Duodenal mucosa (tissue), 2 donors: ENCODE data around the gene FAAH.
"Not testable (repeated sequence)": the region's sequence is repeated elsewhere in the genome, so short reads cannot be mapped to it uniquely, and the experiment has no call there.

ENCODE experiments used
- H3K27ac ChIP-seq: one replicate; pipeline ENCODE4 v1.7.0; 2013; ENCODE audit warnings: low read depth, low read length
- H3K27me3 ChIP-seq, 2 donors: one replicate each; pipeline ENCODE4 v1.7.0; 2013; ENCODE audit warnings: low read length in 2 of 2, control low read depth in 1 of 2; ENCODE audit not compliant: insufficient read depth in 2 of 2, control insufficient read depth in 1 of 2
- H3K36me3 ChIP-seq, 2 donors: one replicate each; pipeline ENCODE4 v1.7.0; 2013; ENCODE audit warnings: low read length in 2 of 2, control low read depth in 1 of 2; ENCODE audit not compliant: insufficient read depth in 2 of 2, control insufficient read depth in 1 of 2
- H3K4me1 ChIP-seq, 2 donors: one replicate each; pipeline ENCODE4 v1.7.0; 2013; ENCODE audit warnings: low read length in 2 of 2, control low read depth in 1 of 2; ENCODE audit not compliant: insufficient read depth in 2 of 2, control insufficient read depth in 1 of 2
- H3K4me3 ChIP-seq, 2 donors: one replicate each; pipeline ENCODE4 v1.7.0; 2013; ENCODE audit warnings: low read length in 2 of 2, low read depth in 1 of 2
- H3K9ac ChIP-seq, 2 donors: one replicate each; pipeline ENCODE4 v1.7.0; 2013; ENCODE audit warnings: low read length in 2 of 2, low read depth in 1 of 2
- H3K9me3 ChIP-seq, 2 donors: one replicate each; pipeline ENCODE4 v1.7.0; 2013; ENCODE audit warnings: low read length in 2 of 2, control low read depth in 1 of 2; ENCODE audit not compliant: control insufficient read depth in 1 of 2

Gene FAAH

DNA sequence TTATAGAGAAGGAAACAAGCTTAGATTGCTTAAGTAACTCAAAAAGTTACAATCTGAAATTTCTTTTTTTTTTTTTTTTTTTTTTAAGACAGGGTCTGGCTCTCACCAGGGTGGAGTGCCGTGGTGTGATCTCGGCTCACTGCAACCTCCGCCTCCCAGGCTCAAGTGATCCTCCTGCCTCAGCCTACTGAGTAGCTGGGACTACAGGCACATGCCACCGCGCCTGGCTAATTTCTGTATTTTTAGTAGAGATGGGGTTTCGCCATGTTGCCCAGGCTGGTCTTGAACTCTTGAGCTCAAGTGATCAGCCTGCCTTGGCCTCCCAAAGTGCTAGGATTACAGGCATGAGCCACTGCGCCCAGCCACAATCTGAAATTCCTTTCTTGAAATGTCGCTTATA lies 26.4 kb upstream of the FAAH start:
- H3K9ac ChIP-seq, H3K4me3 ChIP-seq, H3K4me1 ChIP-seq, H3K27ac ChIP-seq, H3K9me3 ChIP-seq, H3K27me3 ChIP-seq: not testable (repeated sequence)
- H3K36me3 ChIP-seq: peaks cover 0 to 28% of the 10 kb centered on the region in 2 donors

DNA sequence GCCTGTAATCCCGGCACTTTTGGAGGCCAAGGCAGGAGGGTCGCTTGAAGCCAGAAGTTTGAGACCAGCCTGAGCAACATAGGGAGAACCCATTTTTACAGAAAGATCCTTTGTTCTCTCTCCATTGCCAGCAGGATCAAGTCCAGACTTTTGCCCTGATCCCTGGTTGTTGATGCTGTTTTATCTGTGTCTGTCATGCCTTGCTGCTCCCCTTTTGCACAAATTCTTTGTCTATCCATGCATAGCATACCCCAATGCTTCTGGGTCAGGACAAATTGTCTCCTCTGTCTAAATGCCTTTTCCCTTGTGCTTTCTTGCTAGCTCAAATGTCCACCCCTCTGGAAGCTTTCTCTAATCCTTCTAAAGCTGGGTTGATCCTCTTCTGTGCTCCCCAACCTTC lies 25.3 kb upstream of the FAAH start:
- Histone ChIP-seq H3K27ac (no peak overlapping the region), H3K9ac (no peak overlapping the region), H3K4me3 (no peak overlapping the region), H3K9me3 (no peaks in the 10 kb centered on the region), H3K27me3 (no peaks in the 10 kb centered on the region), H3K36me3 (peaks cover 0 to 19% of the 10 kb centered on the region in 2 donors), H3K4me1 (peaks cover 0 to 7% of the 10 kb centered on the region in 2 donors)

DNA sequence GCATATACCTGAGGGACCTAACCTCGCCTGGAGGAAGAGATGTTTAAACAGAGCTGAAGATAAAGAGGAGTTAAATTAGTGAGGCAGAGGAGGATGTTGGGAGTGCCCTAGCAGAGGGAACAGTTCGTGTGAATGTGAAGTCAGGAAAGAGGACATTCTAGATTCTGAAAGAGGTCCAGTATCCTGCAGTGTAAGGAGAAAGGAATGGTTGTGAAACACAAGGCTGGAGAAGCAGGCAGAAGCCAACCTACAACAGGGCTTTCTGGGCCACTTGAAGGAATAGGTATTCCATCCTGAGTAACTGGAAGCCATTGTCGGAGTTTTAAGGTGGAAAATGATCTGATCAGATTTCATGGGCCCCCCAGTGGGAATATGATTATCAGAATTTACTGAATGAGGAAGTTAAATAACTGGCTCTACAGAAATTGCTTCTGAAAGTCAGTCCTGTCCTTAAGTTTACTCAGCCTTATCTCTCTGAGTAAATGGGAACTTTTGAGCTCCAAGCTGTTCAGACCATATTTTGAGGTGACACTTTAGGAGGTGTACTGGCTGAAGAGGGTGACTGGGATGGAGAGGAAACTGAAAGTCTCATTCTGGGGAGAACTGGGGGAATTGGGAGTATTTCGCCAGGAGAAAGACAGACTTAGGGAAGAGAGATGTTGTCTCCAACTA lies 24.4 kb upstream of the FAAH start:
- H3K9ac ChIP-seq: no peak overlapping the region

DNA sequence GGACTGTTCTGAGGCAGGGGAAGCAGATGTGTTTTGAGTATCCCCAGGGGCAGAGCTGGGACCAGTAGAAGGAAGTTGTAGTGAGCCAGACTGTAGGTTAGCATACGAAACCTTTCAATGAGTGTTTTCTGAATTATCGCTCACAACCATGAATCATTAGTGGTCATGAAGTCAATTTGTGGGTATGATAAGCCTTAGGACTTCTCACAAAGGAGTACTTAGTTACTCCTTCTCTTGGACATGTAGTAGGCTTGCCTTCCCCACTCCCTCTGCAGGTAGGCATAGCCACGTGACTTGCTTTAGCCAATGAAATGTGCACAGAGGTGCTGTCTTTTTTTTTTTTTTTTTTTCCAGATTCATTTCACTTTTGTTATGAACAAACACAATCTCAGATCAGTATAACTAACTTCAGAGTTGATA lies 23.9 kb upstream of the FAAH start:
- H3K4me3 ChIP-seq: peak overlapping the region in 1 of 2 donors; percentile 16
- H3K9ac ChIP-seq: no peak overlapping the region

More for the DNA sequence above, 24.4 kb upstream of the FAAH start:
- peak overlapping the region in 1 of 2 donors; percentile 16 for H3K4me3 ChIP-seq
- H3K36me3 ChIP-seq: peaks cover 0 to 16% of the 10 kb centered on the region in 2 donors
- H3K9me3 ChIP-seq: no peaks in the 10 kb centered on the region
- H3K27ac ChIP-seq: no peak overlapping the region
- H3K4me1 ChIP-seq: peaks cover 0 to 7% of the 10 kb centered on the region in 2 donors
- H3K27me3 ChIP-seq: no peaks in the 10 kb centered on the region

DNA sequence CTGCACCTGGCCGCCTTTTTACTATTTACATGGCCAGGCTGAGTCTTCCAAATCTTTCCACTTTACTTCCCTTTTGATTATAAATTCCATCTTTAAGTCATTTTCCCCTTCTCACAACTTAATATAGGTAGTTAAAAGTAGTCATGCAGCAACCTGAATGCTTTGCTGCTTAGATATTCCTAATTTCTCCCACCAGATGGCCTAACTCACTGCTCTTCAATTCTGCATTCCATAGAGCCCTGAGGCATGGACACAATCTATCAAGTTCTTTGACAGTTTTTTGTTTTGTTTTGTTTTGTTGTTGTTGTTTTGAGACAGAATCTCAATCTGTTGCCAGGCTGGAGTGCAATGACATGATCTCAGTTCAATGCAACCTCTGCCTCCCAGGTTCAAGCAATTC lies 21.7 kb upstream of the FAAH start:
- Histone ChIP-seq H3K36me3 (peaks cover 0 to 9% of the 10 kb centered on the region in 2 donors), H3K27ac (no peak overlapping the region), H3K9me3 (no peaks in the 10 kb centered on the region), H3K4me1 (peaks cover 0 to 7% of the 10 kb centered on the region in 2 donors), H3K4me3 (no peak overlapping the region), H3K27me3 (no peaks in the 10 kb centered on the region), H3K9ac (no peak overlapping the region)

More for the DNA sequence above, 23.9 kb upstream of the FAAH start:
- Histone ChIP-seq H3K36me3 (peaks cover 0 to 16% of the 10 kb centered on the region in 2 donors), H3K27ac (no peak overlapping the region), H3K9me3 (no peaks in the 10 kb centered on the region), H3K4me1 (peaks cover 0 to 7% of the 10 kb centered on the region in 2 donors), H3K27me3 (no peaks in the 10 kb centered on the region)

DNA sequence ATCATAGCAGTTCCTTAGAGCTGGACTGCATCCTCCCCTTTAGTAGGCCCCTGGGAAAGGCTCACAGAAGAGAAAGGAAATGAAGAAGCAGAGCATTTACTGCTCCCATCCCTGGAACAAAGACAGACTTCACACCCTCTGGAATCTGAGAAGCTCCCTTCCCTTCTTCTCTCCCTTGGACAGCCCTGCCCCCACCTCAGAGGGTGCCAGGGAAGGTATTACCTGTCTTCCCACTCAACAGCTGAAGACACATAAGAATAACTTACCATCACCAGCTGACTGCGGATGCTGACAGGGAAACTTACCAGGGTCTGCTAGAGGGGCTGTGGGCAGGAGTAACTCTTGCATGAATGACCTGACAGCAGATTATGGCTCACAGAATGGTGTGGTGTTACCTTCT lies 14.1 kb upstream of the FAAH start:
- H3K4me3 ChIP-seq: no peak overlapping the region
- H3K27ac ChIP-seq: no peak overlapping the region
- no peaks in the 10 kb centered on the region for H3K9me3 ChIP-seq
- no peak overlapping the region for H3K9ac ChIP-seq
- H3K27me3 ChIP-seq: no peaks in the 10 kb centered on the region
- no peaks in the 10 kb centered on the region for H3K36me3 ChIP-seq
- no peaks in the 10 kb centered on the region for H3K4me1 ChIP-seq

DNA sequence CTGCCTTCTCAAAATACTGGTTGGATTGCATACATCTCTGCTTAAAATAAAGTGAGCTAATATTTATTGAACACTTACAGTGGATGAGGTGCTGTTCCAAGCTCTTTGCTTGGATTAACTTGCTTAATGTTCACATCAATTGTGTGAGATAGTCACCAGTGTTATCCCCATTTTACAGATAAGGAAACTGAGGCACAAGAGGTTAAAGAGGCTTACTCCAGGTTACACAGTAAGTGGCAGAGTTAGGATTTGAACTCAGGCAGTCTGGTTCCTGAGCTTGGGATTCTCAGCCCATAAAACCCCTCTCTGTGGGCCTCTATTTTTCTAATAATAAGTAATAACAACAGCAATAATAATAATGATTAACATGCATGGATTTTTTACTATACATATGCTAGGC lies 13.6 kb upstream of the FAAH start:
- no peaks in the 10 kb centered on the region for H3K9me3 ChIP-seq
- no peak overlapping the region for H3K27ac ChIP-seq
- H3K36me3 ChIP-seq: no peaks in the 10 kb centered on the region
- no peaks in the 10 kb centered on the region for H3K27me3 ChIP-seq
- H3K4me1 ChIP-seq: no peaks in the 10 kb centered on the region
- H3K9ac ChIP-seq: no peak overlapping the region
- no peak overlapping the region for H3K4me3 ChIP-seq

DNA sequence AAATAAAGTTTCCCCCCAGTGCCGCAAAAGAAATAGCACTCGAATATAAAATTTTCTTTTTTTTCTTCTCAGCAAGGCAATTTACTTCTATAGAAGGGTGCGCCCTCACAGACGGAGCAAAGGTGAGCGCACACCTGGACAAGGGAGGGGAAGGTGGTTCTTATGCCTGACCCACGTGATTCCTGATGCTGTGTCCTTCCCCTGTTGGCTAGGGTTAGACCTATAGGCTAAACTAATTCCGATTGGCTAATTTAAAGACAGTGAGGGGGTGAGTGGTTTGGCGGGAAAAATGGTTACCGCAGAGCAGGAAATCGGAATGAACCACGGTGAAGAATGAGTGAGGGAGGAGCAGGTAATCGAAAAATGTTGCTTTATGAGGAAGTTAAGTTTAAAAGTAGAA lies 607 bp upstream of the FAAH start:
- Histone ChIP-seq H3K4me3 (peak overlapping the region in 1 of 2 donors; percentile 90), H3K27me3 (no peaks in the 10 kb centered on the region), H3K4me1 (peaks cover 14 to 20% of the 10 kb centered on the region in 2 donors), H3K9me3 (peaks cover 7 to 10% of the 10 kb centered on the region in 2 donors), H3K27ac (no peak overlapping the region), H3K9ac (no peak overlapping the region), H3K36me3 (no peaks in the 10 kb centered on the region)

DNA sequence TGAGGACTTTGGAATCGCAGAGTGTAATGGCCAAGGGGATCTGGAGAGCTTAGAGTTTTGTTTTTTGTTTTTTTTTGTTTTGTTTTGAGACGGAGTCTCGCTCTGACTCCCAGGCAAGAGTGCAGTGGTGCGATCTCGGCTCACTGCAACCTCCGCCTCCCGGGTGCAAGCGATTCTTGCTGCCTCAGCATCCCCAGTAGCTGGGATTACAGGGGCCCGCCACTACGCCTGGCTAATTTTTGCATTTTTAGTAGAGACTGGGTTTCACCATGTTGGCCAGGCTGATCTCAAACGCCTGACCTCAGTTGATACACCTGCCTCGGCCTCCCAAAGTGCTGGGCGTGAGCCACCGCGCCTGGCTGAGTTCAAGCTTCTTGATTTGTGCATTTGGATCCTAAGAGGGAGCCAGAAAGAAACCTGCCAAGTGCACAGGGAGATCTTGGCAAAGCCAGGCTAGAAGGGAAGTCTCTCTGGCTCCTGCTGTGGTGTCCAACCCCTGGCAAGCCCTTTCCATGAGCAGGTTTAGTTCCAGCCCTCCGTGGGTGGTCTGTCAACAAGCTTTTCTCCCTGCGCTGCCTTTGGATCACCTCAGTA lies 852 bp downstream of the FAAH start:
- H3K9me3 ChIP-seq: peaks cover 7 to 10% of the 10 kb centered on the region in 2 donors

DNA sequence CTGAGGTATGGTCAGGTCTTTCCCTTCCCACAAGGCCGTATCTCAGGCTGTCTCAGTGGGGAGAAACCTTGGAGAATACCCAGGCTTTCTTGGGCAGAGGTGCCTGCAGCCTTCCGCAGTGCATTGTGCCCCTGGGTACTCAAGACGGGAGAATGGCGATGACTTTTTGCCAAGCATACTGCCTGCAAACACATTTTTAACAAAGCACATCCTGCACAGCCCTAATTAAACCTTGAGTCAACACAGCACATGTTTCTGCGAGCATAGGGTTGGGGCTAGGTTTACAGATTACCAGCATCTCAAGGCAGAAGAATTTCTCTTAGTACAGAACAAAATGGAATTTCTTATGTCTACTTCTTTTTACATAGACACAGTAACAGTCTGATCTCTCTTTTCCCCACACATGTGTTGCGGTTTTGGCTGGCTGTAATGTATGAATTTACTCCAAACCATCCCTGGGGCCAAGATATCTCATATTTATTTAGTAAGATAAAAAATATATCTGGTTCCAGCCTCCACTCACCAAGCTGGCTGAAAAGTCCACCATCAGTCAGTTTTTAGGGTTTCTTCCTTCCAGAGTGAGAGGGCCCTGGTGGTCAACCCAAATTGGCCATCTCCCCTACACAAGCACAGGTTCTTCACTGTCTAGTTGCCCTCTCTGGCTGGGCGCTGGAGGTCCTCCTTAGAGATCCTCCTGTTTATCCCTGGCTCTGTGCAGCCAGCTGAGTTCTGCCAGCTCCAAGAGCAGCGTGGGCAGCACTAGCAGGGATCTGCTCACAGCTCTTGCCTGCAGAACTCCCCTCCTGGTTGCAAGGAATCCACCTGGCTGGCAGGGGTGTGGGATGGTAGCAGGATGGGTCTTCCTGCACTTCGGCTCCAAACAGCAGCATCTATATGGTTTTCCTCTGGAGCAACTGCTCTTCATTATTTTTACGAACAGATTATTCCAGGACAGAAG lies 2.6 kb downstream of the FAAH start:
- H3K9ac ChIP-seq: no peak overlapping the region
- H3K4me1 ChIP-seq: peaks cover 27 to 31% of the 10 kb centered on the region in 2 donors
- no peak overlapping the region for H3K4me3 ChIP-seq
- no peak overlapping the region for H3K27ac ChIP-seq
- H3K27me3 ChIP-seq: no peaks in the 10 kb centered on the region
- peaks cover 7 to 10% of the 10 kb centered on the region in 2 donors for H3K9me3 ChIP-seq
- H3K36me3 ChIP-seq: peaks cover 0 to 3% of the 10 kb centered on the region in 2 donors

More for the DNA sequence above, 852 bp downstream of the FAAH start:
- peak overlapping the region; percentile 73 to 76 for H3K9ac ChIP-seq
- H3K4me1 ChIP-seq: peaks cover 15 to 20% of the 10 kb centered on the region in 2 donors
- no peaks in the 10 kb centered on the region for H3K27me3 ChIP-seq
- H3K4me3 ChIP-seq: peak overlapping the region; percentile 81 to 90
- H3K27ac ChIP-seq: no peak overlapping the region
- peaks cover 0 to 3% of the 10 kb centered on the region in 2 donors for H3K36me3 ChIP-seq
